Smooth muscle cell (in vitro differentiated cells): ENCODE results near the gene NSG1. TPM values are rescaled to one million over a fixed set of nuclear protein-coding genes. Genes with fewer than 3 reads are reported as not detected.

Source experiments
- DNase-seq: peaks from one replicate; lab custom pipeline; 2025; ENCODE audit not compliant: unreplicated experiment; lab: John Stamatoyannopoulos, UW
- H2AFZ ChIP-seq: fragments of 200-600 bp; sonication (generic); 2 replicates; pipeline ENCODE4 v1.6.0; 2016; ENCODE audit warnings: antibody characterized with exemption, low read depth, mild to moderate bottlenecking
- H3F3A ChIP-seq: fragments of 200-600 bp; sonication (generic); 2 replicates; pipeline ENCODE4 v1.6.0; 2017; ENCODE audit warnings: antibody characterized with exemption, low read depth
- H3K27ac ChIP-seq: fragments of 200-600 bp; sonication (generic); 2 replicates; pipeline ENCODE4 v1.5.1; 2016; ENCODE audit warnings: low read depth, mild to moderate bottlenecking
- H3K27me3 ChIP-seq: fragments of 200-600 bp; sonication (generic); 2 replicates; pipeline ENCODE4 v1.6.1; 2016; ENCODE audit warnings: low read depth, mild to moderate bottlenecking
- H3K36me3 ChIP-seq: fragments of 200-600 bp; sonication (generic); 2 replicates; pipeline ENCODE4 v1.5.1; 2016; ENCODE audit warnings: low read depth
- H3K4me1 ChIP-seq: fragments of 200-600 bp; sonication (generic); 2 replicates; pipeline ENCODE4 v1.5.1; 2016; ENCODE audit warnings: low read depth
- H3K4me2 ChIP-seq: fragments of 200-600 bp; sonication (generic); 2 replicates; pipeline ENCODE4 v1.6.0; 2016; ENCODE audit warnings: mild to moderate bottlenecking
- H3K4me3 ChIP-seq: fragments of 200-600 bp; sonication (generic); 2 replicates; pipeline ENCODE4 v1.5.1; 2016; ENCODE audit warnings: mild to moderate bottlenecking
- H3K79me2 ChIP-seq: fragments of 200-600 bp; sonication (generic); 2 replicates; pipeline ENCODE4 v1.6.0; 2016; ENCODE audit warnings: low read depth, mild to moderate bottlenecking
- H3K9ac ChIP-seq: fragments of 200-600 bp; sonication (generic); 2 replicates; pipeline ENCODE4 v1.6.0; 2016; ENCODE audit warnings: low read depth
- H3K9me3 ChIP-seq: fragments of 200-600 bp; sonication (generic); replicated peaks from 2 replicates; pipeline ENCODE4 v1.5.1; 2016; ENCODE audit warnings: low read depth
- H4K20me1 ChIP-seq: fragments of 200-600 bp; sonication (generic); 2 replicates; pipeline ENCODE4 v1.6.0; 2016; ENCODE audit warnings: low read depth
- WGBS: methylation state at CpG from one replicate; pipeline ENCODE4 v1.1.7; 2016; ENCODE audit warnings: low lambda C conversion rate; 5-methylcytosine and 5-hydroxymethylcytosine counted together
- polyA plus RNA-seq: library from polyadenylated mRNA; unstranded; fragments of >200 nt; fragmentation: Nextera tagmentation; extraction: Ambion mirVana; gene quantifications from 2 replicates; pipeline ENCODE4 v1.2.1, GENCODE V29; 2016
- total RNA-seq: library from RNA; depleted of rRNA; stranded (reverse); fragments of >200 nt; gene quantifications from 2 replicates; pipeline ENCODE4 v1.2.3, GENCODE V29; 2014
- TF ChIP-seq, protein P1 (sequence below): fragments of 200-600 bp; sonication (generic); IDR thresholded peaks from 2 replicates; pipeline ENCODE4 v1.5.1; 2017; ENCODE audit warnings: borderline replicate concordance, mild to moderate bottlenecking, antibody characterized with exemption; ENCODE audit not compliant: insufficient read depth, poor library complexity, severe bottlenecking

Gene NSG1
- total and polyA plus RNA-seq, 2 experiments from 2014 or later, result 8.4 to 11.4 TPM

DNA sequence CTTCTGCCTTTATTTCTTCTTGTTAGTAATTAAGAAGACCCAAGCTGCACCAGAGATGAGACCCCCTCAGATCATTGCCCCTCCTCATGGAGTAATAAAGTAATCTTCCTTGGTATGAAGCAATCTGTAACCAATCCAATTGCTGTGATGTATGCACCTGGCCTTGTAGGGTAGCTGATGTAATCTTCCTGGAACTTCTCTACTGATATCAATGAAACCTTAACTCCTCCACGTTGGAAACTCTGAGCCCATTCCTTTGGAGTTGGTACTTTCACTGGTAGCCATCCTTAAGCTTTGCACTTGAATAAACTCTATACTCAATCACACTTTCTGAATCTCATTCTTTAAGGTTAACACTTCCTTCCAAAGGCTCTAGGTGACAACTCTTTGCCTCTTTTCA, 31.6 kb upstream of the NSG1 start:
- Histone ChIP-seq H3K27ac (no peak overlapping the region), H3K9ac (no peak overlapping the region), H3K79me2 (no peaks in the 10 kb centered on the region), H3K36me3 (no peaks in the 10 kb centered on the region), H3K27me3 (no peaks in the 10 kb centered on the region), H3K4me3 (no peak overlapping the region), H3K4me1 (peaks cover 10% of the 10 kb centered on the region), H4K20me1 (no peaks in the 10 kb centered on the region), H3F3A (no peaks in the 10 kb centered on the region), H3K9me3 (no peaks in the 10 kb centered on the region), H2AFZ (no peak overlapping the region), H3K4me2 (no peak overlapping the region)
- 61% methylated on average over 1 of the region's 1 CpG for WGBS
- no peak for DNase-seq
- TF ChIP-seq, protein P1, sequence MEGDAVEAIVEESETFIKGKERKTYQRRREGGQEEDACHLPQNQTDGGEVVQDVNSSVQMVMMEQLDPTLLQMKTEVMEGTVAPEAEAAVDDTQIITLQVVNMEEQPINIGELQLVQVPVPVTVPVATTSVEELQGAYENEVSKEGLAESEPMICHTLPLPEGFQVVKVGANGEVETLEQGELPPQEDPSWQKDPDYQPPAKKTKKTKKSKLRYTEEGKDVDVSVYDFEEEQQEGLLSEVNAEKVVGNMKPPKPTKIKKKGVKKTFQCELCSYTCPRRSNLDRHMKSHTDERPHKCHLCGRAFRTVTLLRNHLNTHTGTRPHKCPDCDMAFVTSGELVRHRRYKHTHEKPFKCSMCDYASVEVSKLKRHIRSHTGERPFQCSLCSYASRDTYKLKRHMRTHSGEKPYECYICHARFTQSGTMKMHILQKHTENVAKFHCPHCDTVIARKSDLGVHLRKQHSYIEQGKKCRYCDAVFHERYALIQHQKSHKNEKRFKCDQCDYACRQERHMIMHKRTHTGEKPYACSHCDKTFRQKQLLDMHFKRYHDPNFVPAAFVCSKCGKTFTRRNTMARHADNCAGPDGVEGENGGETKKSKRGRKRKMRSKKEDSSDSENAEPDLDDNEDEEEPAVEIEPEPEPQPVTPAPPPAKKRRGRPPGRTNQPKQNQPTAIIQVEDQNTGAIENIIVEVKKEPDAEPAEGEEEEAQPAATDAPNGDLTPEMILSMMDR, result no peak

DNA sequence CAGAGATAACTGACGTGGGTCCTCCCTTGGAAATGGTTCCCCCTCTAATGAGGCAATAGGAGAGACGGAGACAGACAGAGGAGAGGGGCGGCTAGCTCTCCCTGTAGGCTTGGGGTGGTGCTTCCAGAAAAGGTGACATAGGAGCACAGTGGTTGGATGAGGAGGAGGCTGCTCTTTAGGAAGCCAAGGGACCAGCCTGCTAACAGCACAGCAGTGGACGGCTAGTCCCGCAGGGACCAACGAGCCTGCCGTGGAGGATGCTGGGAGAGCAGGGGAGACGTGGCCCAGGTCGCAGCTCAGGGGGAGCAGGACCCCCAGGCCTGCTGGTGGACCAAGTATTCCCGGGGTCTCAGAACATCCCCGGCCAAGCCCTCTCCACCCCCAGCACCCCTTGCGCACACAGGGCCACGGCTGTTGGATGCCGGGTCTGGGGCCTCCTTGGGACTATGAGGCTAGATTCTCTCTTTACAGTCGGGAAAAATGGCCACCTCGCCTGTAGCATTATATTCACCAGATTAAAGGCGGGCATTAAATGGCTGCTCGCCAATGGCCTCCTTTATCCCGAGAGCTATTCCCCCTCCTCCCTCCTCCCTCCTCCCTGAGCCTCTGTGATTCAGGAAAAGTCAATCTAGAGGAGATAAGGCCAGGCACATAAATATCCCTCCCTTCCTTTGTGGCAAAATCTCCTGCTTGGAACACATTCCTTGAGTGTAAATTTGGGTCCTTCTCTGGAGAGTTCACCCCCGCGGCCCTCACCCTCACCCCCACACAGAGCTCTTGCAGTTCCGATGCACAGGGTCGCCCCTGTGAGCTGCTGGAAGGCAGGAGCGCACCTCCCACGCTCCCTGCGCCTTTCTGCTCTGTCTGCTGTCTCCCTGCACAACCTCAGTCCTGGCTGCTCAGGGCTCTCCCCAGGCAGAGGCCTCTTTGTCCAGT, 30.5 kb upstream of the NSG1 start:
- 76% methylated on average over 26 of the region's 26 CpGs for WGBS
- peaks cover 10% of the 10 kb centered on the region for H3K4me1 ChIP-seq
- H3K27me3 ChIP-seq, result no peaks in the 10 kb centered on the region
- H3F3A ChIP-seq, result no peaks in the 10 kb centered on the region
- H3K9ac ChIP-seq, result no peak overlapping the region
- no peaks in the 10 kb centered on the region for H3K79me2 ChIP-seq
- no peak overlapping the region for H3K27ac ChIP-seq
- peak overlapping the region; percentile 60 for H2AFZ ChIP-seq
- no peaks in the 10 kb centered on the region for H3K36me3 ChIP-seq
- H3K9me3 ChIP-seq, result no peaks in the 10 kb centered on the region
- TF ChIP-seq, protein P1, result no peak
- DNase-seq, result no peak
- H3K4me2 ChIP-seq, result peak overlapping the region; percentile 72
- H3K4me3 ChIP-seq, result no peak overlapping the region
- H4K20me1 ChIP-seq, result no peaks in the 10 kb centered on the region

DNA sequence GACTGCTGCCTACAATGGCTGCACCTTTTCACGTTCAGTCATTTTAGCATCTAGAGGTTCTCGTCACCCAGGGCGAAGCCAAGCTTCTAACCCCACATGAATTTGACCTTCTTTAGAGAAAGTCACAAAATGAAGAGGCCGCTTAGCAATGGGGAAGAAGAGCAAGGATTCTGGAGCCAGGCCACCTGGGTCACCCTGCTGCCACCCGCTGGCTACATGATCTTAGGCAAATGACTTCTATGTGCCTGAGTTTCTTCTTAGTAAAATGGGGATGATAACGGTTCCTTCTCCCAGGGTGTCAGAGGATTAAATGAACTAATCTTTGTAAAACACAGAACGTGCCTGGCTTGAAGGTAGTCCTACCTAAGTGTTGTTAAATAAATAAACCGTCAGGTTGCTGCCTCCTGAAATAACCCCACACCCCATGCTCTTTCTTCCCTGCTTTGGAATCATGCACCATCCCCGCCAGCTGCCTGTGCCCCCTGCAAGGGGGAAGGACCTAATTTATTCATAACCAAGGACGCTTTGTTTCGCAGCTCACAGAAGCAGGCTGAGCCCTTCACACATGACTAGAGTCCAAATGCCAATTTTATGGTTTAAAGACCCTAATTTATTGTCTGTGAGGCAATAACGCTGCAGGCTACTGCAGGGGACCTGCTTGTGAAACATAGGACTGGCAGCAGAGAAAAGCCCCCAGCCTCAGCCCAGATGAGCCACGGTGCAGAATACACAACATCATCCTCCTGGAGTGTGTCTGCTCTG, 28.6 kb upstream of the NSG1 start:
- TF ChIP-seq, protein P1, result no peak

More for the DNA sequence above, 28.6 kb upstream of the NSG1 start:
- Histone ChIP-seq H3K4me2 (no peak overlapping the region), H3K27me3 (no peaks in the 10 kb centered on the region), H3K27ac (no peak overlapping the region), H3K36me3 (no peaks in the 10 kb centered on the region), H3K4me3 (no peak overlapping the region), H4K20me1 (no peaks in the 10 kb centered on the region), H3K9ac (no peak overlapping the region), H3K4me1 (peaks cover 10% of the 10 kb centered on the region), H3F3A (no peaks in the 10 kb centered on the region), H2AFZ (no peak overlapping the region), H3K9me3 (no peaks in the 10 kb centered on the region), H3K79me2 (no peaks in the 10 kb centered on the region)
- DNase-seq, result no peak
- WGBS, result 76% methylated on average over 13 of the region's 13 CpGs
